Fibroblast of the conjunctiva (primary cell): ENCODE measurements around the gene NOL3.
"Not testable (repeated sequence)": the region's sequence is repeated elsewhere in the genome, so short reads cannot be mapped to it uniquely, and the experiment has no call there.

Source experiments
- DNase-seq: peaks from one replicate; pipeline ENCODE4 v3.0.0-alpha.2; 2010; ENCODE audit warnings: low read depth

NOL3 gene

DNA sequence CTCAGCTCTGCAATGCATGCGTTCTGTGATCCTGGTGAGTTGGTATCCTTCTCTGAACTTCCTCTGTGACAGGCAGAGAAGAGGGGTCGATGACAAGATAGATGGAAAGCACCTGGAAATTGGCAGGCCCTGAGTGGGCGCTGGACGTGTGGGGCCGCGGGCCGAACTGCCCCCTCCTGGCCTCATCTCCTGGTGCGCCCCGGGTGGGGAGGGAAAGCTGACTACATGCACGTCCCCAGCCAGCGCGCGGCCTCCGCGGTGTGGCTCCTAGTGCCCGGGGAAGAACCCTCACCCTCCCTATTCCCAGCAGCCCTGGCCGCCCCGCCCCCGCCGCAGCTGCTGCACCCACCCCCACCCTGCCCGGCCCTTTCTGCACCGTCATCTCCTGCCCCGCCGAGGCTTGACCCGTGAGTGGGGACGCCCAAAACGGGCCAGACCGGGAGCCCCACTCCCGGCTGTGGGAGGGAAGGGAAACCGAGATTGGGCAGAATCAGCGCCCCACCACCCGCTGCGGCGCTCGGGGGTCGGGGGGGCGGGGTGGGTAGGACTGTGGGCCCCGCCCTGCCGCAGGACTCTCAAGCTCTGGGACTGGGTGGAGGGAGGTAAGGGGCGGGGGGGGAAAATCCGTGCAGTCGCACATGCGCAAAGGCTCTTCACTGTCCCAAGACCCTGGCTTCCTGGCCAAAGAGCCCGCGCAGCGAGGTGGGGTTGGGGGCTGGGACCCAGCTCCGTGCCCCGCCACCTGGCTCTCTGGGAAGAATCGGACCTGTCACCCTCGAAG lies at the start of gene NOL3:
Gene NOL3 (plus strand): TSS at position 371 of the 781 bp plus-strand sequence.
- DNase-seq = peak; percentile 60

GRCh38 chr16:67122799-67123198 lies 47.5 kb upstream of the NOL3 start:
- not testable (repeated sequence) for DNase-seq

DNA sequence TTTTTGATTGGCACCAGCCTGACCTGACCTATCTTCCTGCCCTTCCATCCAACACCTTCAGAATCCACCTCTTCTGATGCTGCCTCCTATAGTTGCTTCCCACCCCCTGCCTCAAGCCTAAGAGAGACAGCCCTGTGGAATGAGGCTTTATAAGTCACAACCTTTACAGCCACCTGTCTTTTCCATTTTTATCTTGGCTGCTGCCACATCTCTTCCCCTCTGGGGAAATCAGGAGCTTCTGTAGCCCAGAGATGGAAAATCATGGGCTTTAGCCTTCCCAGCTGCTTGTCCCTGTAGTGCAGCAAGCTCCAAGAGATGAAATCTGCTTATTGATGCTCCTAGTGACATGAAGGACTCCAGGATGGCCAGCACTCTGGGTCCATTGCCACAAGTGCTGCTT lies 41.9 kb upstream of the NOL3 start:
- no peak for DNase-seq

GRCh38 chr16:67128887-67129286 lies 41.5 kb upstream of the NOL3 start:
- no peak for DNase-seq

GRCh38 chr16:67129422-67129821 lies 40.9 kb upstream of the NOL3 start:
- DNase-seq = no peak

DNA sequence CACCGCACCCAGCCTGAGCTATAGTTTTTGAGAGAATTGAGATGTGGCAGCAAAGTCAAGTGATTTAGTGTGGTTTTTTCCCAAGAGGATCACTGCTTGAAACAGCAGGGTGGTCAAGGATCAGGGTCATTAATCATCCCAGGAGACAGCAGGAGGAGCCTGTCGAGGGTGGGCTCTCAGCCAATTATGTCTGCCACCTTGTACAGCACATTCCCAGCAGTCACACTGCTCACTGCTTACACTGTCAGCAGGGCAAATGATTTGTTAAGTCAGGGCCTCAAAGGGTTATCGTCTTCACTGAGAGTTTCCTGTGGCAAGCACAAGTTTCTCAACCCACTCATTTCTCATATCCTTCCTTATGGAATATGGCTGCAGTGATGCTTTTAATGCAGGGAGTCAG lies 32.7 kb upstream of the NOL3 start:
- no peak for DNase-seq

GRCh38 chr16:67141391-67141790 lies 28.9 kb upstream of the NOL3 start:
- no peak for DNase-seq

- DNase-seq = no peak
These were observed 28.0 kb upstream of the NOL3 start for GRCh38 chr16:67142342-67142741.

DNA sequence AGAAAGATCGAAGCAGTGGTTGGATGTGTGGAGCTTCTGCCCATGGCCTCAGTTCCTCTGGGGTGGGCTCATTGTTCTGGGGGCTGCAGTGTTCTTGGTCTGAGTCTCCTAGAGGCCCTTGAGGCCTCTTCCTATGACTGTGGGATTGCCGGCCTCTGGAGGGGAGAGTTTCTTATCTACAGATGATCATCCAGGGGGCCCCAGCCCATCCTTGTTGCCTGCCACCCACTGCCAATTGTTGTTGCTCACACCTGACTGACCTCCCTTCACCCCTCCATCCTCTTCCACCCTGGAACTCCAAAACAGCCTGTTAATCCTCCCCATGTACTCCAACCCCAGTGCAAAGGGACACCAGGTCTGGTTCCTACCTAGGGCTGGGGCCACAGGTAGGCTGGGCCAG lies 25.4 kb upstream of the NOL3 start:
- no peak for DNase-seq

DNA sequence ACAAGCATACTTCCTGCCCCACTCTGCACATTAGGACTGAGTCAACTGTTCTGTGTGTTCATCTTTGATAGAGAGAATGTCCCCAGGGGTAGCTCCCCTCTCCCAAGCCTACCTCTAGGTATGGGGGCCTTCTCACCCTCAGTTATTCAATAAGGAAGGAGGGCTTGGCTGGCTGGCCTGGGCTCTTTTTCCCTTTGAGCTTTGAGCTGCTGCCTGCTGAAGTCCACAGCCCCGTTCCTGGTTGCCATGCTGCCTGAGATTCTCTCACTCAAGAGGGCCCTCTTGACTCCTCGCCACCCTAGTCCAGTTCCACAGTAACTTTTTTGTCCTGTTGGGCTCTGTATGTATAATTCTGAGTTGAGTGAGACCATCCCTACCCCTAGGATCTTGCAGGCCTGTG lies 24.6 kb upstream of the NOL3 start:
- no peak for DNase-seq

- no peak for DNase-seq
These were observed 23.6 kb upstream of the NOL3 start for GRCh38 chr16:67146523-67147357.

DNA sequence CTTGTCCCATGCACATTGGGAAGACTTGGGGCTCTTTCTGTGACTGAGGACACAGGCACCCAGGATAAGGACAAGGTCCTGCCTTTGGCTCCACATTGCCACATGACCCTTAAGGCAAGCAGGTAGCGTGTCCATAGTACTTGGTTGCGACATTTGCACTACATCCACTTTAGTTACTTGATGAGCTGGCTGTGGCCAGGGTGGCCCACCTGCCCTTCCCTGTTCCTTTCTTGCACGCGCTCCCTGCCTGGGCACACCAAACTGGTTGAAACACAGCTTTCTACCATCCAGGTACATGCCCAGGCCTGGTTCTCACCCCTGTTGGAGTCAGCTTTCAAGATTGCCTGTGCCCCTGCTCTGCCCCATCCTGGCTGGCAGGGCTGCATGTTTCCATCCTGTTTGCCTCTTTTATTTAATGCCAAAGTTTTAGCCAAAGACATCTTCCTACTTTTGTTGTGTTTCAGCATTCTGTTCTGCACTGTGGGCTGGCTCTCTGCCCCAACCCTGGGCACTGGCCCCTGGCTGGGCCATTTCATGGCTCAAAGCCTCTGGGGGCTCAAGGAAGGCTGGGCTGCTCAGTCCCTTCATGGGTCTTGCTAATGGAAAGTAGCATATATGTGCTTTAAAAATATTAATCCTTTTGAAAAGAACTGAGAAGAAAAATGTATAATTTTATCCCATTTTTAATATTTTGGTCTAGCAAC lies 22.7 kb upstream of the NOL3 start:
- no peak for DNase-seq

- no peak for DNase-seq
These were observed 22.1 kb upstream of the NOL3 start for GRCh38 chr16:67148221-67148620.

DNA sequence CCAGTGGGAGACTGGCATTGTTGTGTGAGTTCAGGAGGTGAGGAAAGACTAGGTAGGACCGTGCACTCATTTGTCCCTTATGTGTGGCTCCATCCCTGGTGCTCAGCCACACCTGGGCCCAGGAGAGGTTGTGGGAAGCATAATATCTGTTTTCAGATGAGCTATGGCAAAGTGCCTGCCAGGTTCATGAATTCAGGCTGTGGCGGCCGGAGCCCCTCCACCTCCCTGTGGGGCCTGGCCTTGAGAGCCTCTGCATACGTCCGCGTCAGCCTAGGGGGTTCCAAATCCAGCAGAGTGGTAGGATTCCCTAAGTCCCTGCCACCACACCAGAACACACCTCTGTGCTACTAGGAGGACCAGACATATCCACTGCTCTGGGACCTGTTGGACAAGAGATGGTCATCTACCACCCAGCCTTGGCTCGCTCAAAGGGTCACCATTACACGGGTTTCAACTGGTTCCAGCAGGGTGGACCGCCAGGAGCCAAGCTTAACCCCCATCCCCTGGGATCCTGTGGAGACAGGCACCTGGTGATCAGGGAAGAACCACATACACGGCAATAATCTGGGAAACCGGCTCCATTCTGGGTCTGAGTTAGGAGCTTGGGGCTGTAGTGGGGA lies 21.6 kb upstream of the NOL3 start:
- DNase-seq = no peak

- DNase-seq = no peak
These were observed 20.9 kb upstream of the NOL3 start for GRCh38 chr16:67149276-67150046.

- peak; percentile 47 for DNase-seq
These were observed 20.1 kb upstream of the NOL3 start for GRCh38 chr16:67150047-67150832.

GRCh38 chr16:67150833-67151396 lies 19.4 kb upstream of the NOL3 start, which contains the start of gene B3GNT9:
Gene B3GNT9, minus strand, starts transcription at chr16:67150998. Its CDS starts 513 bp downstream, at chr16:67150485.
- DNase-seq = peak; percentile 41

DNA sequence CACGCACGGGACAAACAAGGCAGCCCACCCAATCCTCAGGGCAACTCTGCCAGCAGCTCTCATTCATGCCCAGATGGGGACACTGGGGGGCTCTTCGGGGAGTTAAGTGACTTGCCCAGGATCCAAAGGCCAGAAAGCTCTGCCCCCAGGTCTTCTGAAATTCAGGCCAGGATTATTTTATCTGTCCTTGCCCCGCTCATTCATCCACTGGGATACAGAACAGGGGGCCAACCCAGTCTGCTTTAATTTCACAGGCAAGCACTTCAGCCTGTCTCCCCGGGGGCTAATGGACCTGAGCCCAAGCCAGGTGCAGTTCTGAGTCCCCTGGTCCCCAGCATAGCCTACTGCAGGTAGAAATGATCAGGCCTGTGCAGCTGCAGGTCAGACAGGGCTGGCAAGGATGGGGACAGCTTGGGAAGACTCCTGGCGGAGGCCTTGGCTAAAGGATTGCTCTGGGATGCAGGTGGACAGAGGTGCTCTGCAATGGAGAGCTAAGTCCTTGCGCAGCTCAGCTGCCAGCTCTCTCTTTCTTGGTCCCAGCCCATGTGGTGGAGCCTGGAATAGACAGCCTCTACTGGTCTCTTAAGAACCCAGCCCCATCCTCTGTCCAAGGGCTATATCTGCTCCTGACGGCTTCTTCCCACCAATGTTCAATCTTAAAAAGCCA lies 18.8 kb upstream of the NOL3 start:
- DNase-seq = no peak

DNA sequence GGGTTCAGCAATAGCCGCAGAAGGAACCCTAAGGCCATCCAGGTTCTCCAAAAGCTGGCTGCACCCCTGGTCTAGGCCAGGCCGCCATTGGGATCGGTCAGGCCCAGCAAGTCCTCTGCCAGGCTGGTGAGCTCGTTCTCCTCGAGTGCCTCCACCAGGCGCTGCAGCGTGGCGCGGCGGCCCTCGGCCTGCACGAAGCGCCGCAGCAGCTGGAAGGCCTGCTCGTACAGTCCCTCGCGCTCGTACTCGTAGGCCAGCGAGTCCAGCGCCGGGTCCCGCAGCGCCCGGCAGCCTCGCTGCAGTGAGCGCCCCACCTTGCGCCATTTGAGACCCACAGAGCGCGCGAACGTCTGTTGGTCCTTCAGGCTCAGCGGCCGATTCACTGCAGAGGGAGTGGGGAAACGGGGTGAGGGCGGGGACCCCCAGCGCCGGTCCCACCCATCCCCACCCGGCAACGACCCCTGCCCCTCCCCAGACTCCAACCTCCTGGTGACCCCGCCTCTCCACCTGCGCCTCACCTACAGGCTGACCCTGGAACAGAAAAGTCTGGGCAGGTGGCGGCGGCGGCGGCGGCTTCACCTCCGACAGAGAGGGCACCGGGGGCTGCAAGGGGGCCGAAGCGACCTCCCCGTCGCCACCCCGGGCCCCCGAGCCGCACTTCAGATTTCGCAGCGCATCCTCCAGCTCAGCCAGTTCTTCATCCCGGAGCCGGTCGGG lies 15.6 kb upstream of the NOL3 start:
- no peak for DNase-seq
